ENCODE data around the gene DPH6. TPM values are rescaled to one million over a fixed set of nuclear protein-coding genes. Genes with fewer than 3 reads are reported as not detected.
"Not testable (repeated sequence)": the region's sequence is repeated elsewhere in the genome, so short reads cannot be mapped to it uniquely, and the experiment has no call there.

Gene DPH6
- total RNA-seq, 1 donor from 2014 or later, result 14.1 TPM

DNA sequence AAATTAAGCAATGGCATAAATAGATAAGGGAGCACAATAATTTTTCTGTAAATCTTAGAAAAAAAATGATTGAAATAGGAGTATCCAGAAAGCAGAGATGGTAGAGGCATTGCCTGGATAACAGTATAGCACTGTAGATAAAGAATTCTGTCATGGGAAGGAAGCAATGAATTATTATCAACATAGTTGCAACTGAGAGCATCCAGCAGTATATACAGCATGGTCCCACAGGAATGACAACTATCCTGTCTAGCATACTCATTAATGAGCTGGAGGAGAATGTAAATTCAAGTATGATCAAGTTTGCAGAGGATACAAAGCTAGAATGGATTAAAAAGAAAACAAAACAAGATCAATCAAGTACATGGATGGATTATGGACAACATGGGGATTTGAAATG is 90.8 kb downstream of the DPH6 start:
- DNase-seq (ENCODE audit: missing footprints) (no peak), ATAC-seq (no peak)
- intact Hi-C loops (cut with DNase I), result no loop called here

DNA sequence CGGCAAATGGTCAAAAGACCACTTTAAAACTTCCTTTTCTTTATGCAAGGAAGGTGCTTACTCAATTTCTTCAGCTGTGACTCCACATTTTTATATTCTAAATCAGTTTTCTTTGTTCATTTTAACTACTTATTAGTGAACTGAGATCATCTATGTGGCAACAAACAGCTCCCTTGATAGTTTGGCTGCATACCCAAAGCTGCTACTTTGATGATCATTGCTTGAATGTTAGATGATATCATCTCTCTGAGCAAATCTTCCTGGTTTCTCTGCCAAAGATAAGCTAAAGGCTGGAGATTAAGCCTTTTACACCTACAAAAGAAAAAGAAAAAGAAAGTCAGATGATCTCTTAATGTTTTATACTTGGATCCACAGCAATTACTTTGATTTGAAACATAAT is 95.5 kb downstream of the DPH6 start:
- ATAC-seq (no peak), DNase-seq (ENCODE audit: missing footprints) (no peak)
- intact Hi-C loops (cut with DNase I), result no loop called here

DNA sequence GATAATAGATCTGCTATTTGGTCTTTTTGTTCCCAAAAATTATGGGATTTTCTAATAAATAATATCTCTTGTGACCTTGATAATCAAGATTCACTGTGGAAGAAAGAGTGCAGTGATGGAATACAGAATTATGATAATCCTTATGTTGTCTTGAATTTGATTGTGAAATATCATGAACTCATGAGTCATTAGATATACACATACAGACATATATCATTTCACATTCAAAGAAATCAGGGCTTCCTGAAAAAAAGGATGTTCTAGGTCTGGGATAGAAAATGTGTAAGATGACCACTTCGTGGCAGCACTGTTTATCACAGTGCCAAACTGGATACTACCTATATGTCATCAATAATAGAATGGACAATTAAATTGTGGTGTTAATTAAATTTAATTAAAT is 97.7 kb downstream of the DPH6 start:
- DNase-seq (ENCODE audit: missing footprints) (no peak), ATAC-seq (no peak)
- intact Hi-C loops (cut with DNase I), result loop anchor here (10.0 kb wide), 1 partner anchor 363 kb away; the partner anchor contains the start of gene NANOGP8

DNA sequence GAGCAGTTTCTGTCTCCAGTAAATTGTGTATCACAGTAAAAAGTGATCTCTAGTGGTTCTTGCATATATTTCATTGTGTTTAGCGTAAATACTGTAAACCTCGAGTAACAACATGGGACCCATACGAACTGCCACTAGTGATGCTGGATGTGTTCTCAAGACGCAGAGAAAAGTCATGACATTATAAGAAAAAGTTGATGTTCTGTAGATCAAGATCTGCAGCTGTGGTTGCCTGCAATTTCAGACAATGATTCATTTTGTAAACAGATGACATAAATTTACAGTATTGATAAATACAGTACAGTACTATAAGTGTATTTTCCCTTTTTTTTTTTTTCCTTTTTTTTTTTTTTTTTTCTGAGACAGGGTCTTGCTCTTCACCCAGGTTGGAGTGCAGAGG is 100.1 kb downstream of the DPH6 start:
- ATAC-seq (no peak), DNase-seq (ENCODE audit: missing footprints) (no peak)
- intact Hi-C loops (cut with DNase I), result loop anchor here (10.0 kb wide), 1 partner anchor 361 kb away; the partner anchor contains the start of gene NANOGP8

GRCh38 chr15:35444557-35445204 is 101.3 kb downstream of the DPH6 start:
- ATAC-seq (no peak), DNase-seq (ENCODE audit: missing footprints) (no peak)
- intact Hi-C loops (cut with DNase I), result loop anchor here (1.0 to 10.0 kb wide), 2 partner anchors 155 to 360 kb away; partner anchors contain the start of gene NANOGP8

DNA sequence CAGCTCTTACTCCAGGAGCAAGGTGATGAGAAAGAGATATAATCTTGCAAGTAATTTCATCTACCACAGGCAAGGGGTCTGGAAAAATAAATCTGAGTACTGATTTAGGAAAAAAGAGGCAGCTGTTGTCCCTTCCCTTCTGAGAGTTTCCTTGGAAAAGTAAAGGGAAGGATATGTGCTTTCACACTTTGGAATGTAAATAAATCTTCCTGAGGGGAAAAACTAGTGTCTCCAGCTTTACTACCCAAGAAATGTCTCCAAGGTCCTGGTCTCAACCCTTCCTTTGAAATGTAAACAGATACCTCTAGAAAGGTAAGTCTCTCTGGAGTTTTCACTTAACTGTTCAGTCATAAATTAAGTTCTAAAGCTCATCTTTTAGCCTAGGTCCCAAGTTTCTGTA is 102.6 kb downstream of the DPH6 start:
- DNase-seq (ENCODE audit: missing footprints) (no peak), ATAC-seq (no peak)
- intact Hi-C loops (cut with DNase I), result loop anchor here (10.0 kb wide), 1 partner anchor 359 kb away; the partner anchor contains the start of gene NANOGP8

GRCh38 chr15:35442742-35443141 is 103.2 kb downstream of the DPH6 start:
- intact Hi-C loops (cut with DNase I), result loop anchor here (10.0 kb wide), 1 partner anchor 358 kb away; the partner anchor contains the start of gene NANOGP8
- DNase-seq (ENCODE audit: missing footprints), result no peak
- ATAC-seq, result no peak

GRCh38 chr15:35441279-35441678 is 104.7 kb downstream of the DPH6 start:
- ATAC-seq; DNase-seq (ENCODE audit: missing footprints): not testable (repeated sequence)
- intact Hi-C loops (cut with DNase I), result loop anchor here (10.0 kb wide), 1 partner anchor 356 kb away; the partner anchor contains the start of gene NANOGP8

GRCh38 chr15:35440265-35440664 is 105.7 kb downstream of the DPH6 start:
- intact Hi-C loops (cut with DNase I), result loop anchor here (10.0 kb wide), 1 partner anchor 355 kb away; the partner anchor contains the start of gene NANOGP8
- DNase-seq (ENCODE audit: missing footprints), result no peak
- no peak for ATAC-seq

DNA sequence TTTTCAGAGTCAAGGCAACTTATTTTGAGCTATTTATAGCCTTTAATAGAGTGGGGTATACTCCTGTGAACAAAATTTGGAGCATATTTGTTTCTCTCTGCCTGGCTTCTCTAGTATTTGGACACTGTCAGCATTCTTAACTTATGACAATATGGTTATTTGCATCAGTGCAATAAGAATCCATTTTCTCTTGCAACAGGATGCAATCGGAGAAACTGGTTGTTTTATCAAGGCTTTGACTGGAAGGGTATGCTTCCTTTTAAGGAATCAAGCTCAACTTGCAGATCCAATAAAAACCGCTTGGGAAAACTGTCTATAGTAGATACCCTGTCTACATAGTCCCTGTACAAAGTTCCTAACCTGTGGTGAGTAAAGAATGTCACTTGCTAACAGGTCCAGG is 106.7 kb downstream of the DPH6 start:
- ATAC-seq (no peak), DNase-seq (ENCODE audit: missing footprints) (no peak)
- intact Hi-C loops (cut with DNase I), result no loop called here

DNA sequence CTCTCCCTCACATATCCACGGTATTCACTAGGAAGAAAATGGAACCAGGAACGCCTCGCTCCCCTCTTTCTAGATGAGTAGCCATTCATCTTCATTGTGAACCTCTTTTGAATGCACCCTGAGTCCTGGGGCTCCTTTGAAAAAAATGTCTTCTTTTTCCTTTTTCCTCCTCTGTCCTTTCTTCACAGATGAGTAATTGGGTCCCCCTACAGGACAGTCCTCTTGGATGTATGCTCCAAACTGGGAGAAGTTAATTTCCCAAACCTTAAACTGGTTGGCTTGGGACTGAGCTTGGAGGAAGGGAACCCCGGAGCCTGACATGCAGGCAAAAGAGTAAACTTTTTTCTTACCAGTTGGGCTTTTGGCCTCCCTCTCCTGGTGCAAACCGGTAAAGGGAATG is 108.8 kb downstream of the DPH6 start:
- ATAC-seq (no peak), DNase-seq (ENCODE audit: missing footprints) (no peak)
- intact Hi-C loops (cut with DNase I), result no loop called here

DNA sequence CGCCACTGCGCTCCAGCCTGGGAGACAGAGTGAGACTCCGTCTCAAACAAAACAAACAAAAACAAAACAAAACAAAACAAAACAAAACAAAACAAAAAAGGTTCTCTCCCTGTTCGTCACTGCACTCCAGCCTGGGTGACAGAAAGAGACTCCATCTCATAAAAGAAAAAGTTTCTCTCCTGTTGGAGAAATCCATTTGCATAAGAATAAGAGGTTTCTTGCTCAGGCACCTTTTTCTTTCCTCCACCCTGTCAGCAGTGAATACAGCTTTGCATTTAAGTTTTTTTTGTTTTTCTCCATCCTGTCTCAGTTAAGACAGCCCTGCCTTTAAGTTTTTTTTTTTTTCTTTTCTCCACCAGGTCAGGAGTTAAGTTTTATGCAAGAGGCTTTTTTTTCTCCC is 109.5 kb downstream of the DPH6 start:
- intact Hi-C loops (cut with DNase I), result no loop called here
- ATAC-seq (no peak), DNase-seq (ENCODE audit: missing footprints) (no peak)

DNA sequence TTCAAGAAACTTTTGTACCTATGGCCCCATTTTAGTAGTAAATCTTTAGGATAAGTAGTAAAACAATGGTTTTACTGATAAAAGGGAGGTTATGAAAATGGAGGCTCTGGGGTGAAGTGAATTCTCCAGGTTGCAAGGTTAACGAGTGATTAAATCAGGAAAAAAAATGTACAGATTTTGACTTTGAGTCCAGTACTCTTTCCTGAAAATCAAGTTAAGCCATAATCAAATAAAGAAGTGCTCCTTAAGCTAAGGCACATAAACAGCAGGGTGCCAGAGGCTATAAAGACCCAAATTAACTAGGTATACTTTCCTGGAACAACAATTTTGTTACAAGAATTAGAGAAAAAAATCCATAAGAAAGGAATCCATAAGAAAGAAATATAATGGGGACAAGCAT is 114.7 kb downstream of the DPH6 start:
- intact Hi-C loops (cut with DNase I), result no loop called here
- DNase-seq (ENCODE audit: missing footprints) (no peak), ATAC-seq (no peak)

- intact Hi-C loops (cut with DNase I), result no loop called here
- ATAC-seq (no peak), DNase-seq (ENCODE audit: missing footprints) (no peak)
These were observed 115.7 kb downstream of the DPH6 start for GRCh38 chr15:35430301-35430700.

GRCh38 chr15:35427496-35427895 is 118.5 kb downstream of the DPH6 start:
- ATAC-seq, result no peak
- intact Hi-C loops (cut with DNase I), result no loop called here
- DNase-seq (ENCODE audit: missing footprints), result no peak

GRCh38 chr15:35427091-35427490 is 118.9 kb downstream of the DPH6 start:
- ATAC-seq (no peak), DNase-seq (ENCODE audit: missing footprints) (no peak)
- intact Hi-C loops (cut with DNase I), result no loop called here

- no peak for ATAC-seq
- intact Hi-C loops (cut with DNase I), result no loop called here
- no peak for DNase-seq (ENCODE audit: missing footprints)
These were observed 135.2 kb downstream of the DPH6 start for GRCh38 chr15:35410775-35411174.

- ATAC-seq, result no peak
- DNase-seq (ENCODE audit: missing footprints), result no peak
- intact Hi-C loops (cut with DNase I), result no loop called here
These were observed 146.1 kb downstream of the DPH6 start for GRCh38 chr15:35399901-35400300.

DNA sequence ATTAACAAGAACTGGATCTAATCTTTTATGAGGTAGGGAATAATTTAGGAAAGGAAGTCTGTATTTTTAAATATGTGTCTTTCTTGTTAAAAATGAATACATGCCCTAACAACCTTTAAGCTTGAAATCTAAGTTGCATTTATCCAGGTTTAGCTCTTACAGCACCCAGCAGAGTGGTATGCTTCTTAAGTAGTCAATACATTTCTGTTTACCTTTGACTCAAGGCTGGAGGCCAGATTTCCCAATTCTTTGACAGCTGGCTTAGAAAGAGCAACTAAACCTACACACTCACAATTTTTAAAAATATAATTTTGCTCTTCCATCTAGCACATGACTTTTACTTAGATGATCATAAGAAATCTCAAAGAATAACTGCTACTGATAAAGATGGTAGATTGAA is 148.9 kb downstream of the DPH6 start:
- DNase-seq (ENCODE audit: missing footprints) (no peak), ATAC-seq (no peak)
- intact Hi-C loops (cut with DNase I), result no loop called here

GRCh38 chr15:35394416-35394815 is 151.5 kb downstream of the DPH6 start:
- intact Hi-C loops (cut with DNase I), result no loop called here
- no peak for DNase-seq (ENCODE audit: missing footprints)
- ATAC-seq, result no peak

DNA sequence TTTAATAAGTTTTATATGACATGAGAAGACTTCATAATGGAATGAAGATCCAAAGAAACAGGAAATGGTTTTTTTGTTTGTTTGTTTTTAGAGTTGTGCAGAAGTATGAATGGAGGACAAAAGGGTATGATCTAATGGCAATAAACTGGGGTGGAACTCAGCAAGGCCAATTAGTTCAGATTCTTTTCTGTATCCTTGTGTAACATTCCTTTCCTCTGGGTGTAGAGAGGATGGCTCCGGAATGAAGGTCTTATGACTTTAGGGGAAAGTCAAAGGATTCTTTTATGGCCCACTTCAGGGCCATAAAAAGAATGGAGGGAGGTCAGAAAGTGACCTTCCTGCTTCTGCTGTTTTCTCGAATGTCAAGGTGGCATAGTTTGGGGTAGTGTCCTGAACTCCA is 152.6 kb downstream of the DPH6 start:
- intact Hi-C loops (cut with DNase I), result no loop called here
- DNase-seq (ENCODE audit: missing footprints) (no peak), ATAC-seq (no peak)

Measured in Right ventricle myocardium inferior (tissue), 1 donor.